Measurements from ENCODE around the gene ATXN10. TPM values are rescaled to one million over a fixed set of nuclear protein-coding genes. Genes with fewer than 3 reads are reported as not detected.

Gene ATXN10
- total and polyA plus RNA-seq, 2 experiments from 2014 or later = 99.0 to 163 TPM

GRCh38 chr22:45880716-45881523, 209.3 kb downstream of the ATXN10 start:
- Mint-ChIP-seq H3K4me1 (peaks cover 21% of the 10 kb centered on the region), H3K4me3 (peak overlapping the region; percentile 66), H3K27ac (no peak overlapping the region), H3K27me3 (ENCODE audit: insufficient read depth, low read depth, poor library complexity) (peaks cover 43% of the 10 kb centered on the region), H3K36me3 (ENCODE audit: low read depth) (no peaks in the 10 kb centered on the region), H3K9me3 (no peaks in the 10 kb centered on the region)
- Histone ChIP-seq H3K9me2 (ENCODE audit: insufficient read depth) (no peaks in the 10 kb centered on the region), H3K36me3 (ENCODE audit: insufficient read depth) (no peaks in the 10 kb centered on the region), H3K79me2 (replicated peaks; ENCODE audit: insufficient read depth) (no peaks in the 10 kb centered on the region), H3K4me1 (ENCODE audit: insufficient read depth) (peaks cover 9% of the 10 kb centered on the region; the same call in 1 of the 2 replicates), H4K20me1 (replicated peaks; ENCODE audit: insufficient read depth) (no peaks in the 10 kb centered on the region), H3K4me3 (no peak overlapping the region), H3K4me2 (peak overlapping the region; percentile 62), H3K27me3 (ENCODE audit: insufficient read depth) (no peaks in the 10 kb centered on the region), H3K27ac (ENCODE audit: low read depth) (no peak overlapping the region), H2AFZ (peak overlapping the region; percentile 76), H3F3A (replicated peaks; ENCODE audit: low read depth) (no peaks in the 10 kb centered on the region)
- peak; percentile 60 for DNase-seq (ENCODE audit: low spot score)
- peak; percentile 49 for ATAC-seq
- TF ChIP-seq EZH2 (IDR thresholded peaks at IDR 0.05; ENCODE audit: low read depth, unreplicated experiment) (no peak), JUNB (IDR thresholded peaks at IDR 0.05; ENCODE audit: unreplicated experiment) (no peak), EZH2phosphoT487 (IDR thresholded peaks at IDR 0.05; ENCODE audit: unreplicated experiment) (no peak), ZNF331 (CRISPR knock-in tag; IDR thresholded peaks at IDR 0.05; ENCODE audit: low read depth) (no peak), CTCF (conservative IDR thresholded peaks at IDR 0.05; ENCODE audit: low read depth in 2 of 2) (no peak), NANOG (IDR thresholded peaks at IDR 0.05; ENCODE audit: borderline replicate concordance) (no peak), STAT1 (IDR thresholded peaks at IDR 0.05; ENCODE audit: unreplicated experiment) (no peak), REST (IDR thresholded peaks at IDR 0.05; ENCODE audit: unreplicated experiment) (no peak), CREB1 (CRISPR knock-in tag; IDR thresholded peaks at IDR 0.05; ENCODE audit: low read depth) (no peak), ZNF114 (CRISPR knock-in tag; IDR thresholded peaks at IDR 0.05) (no peak), POLR2AphosphoS5 (IDR thresholded peaks at IDR 0.05; ENCODE audit: low read depth) (no peak)
- TF ChIP-seq, protein P1, sequence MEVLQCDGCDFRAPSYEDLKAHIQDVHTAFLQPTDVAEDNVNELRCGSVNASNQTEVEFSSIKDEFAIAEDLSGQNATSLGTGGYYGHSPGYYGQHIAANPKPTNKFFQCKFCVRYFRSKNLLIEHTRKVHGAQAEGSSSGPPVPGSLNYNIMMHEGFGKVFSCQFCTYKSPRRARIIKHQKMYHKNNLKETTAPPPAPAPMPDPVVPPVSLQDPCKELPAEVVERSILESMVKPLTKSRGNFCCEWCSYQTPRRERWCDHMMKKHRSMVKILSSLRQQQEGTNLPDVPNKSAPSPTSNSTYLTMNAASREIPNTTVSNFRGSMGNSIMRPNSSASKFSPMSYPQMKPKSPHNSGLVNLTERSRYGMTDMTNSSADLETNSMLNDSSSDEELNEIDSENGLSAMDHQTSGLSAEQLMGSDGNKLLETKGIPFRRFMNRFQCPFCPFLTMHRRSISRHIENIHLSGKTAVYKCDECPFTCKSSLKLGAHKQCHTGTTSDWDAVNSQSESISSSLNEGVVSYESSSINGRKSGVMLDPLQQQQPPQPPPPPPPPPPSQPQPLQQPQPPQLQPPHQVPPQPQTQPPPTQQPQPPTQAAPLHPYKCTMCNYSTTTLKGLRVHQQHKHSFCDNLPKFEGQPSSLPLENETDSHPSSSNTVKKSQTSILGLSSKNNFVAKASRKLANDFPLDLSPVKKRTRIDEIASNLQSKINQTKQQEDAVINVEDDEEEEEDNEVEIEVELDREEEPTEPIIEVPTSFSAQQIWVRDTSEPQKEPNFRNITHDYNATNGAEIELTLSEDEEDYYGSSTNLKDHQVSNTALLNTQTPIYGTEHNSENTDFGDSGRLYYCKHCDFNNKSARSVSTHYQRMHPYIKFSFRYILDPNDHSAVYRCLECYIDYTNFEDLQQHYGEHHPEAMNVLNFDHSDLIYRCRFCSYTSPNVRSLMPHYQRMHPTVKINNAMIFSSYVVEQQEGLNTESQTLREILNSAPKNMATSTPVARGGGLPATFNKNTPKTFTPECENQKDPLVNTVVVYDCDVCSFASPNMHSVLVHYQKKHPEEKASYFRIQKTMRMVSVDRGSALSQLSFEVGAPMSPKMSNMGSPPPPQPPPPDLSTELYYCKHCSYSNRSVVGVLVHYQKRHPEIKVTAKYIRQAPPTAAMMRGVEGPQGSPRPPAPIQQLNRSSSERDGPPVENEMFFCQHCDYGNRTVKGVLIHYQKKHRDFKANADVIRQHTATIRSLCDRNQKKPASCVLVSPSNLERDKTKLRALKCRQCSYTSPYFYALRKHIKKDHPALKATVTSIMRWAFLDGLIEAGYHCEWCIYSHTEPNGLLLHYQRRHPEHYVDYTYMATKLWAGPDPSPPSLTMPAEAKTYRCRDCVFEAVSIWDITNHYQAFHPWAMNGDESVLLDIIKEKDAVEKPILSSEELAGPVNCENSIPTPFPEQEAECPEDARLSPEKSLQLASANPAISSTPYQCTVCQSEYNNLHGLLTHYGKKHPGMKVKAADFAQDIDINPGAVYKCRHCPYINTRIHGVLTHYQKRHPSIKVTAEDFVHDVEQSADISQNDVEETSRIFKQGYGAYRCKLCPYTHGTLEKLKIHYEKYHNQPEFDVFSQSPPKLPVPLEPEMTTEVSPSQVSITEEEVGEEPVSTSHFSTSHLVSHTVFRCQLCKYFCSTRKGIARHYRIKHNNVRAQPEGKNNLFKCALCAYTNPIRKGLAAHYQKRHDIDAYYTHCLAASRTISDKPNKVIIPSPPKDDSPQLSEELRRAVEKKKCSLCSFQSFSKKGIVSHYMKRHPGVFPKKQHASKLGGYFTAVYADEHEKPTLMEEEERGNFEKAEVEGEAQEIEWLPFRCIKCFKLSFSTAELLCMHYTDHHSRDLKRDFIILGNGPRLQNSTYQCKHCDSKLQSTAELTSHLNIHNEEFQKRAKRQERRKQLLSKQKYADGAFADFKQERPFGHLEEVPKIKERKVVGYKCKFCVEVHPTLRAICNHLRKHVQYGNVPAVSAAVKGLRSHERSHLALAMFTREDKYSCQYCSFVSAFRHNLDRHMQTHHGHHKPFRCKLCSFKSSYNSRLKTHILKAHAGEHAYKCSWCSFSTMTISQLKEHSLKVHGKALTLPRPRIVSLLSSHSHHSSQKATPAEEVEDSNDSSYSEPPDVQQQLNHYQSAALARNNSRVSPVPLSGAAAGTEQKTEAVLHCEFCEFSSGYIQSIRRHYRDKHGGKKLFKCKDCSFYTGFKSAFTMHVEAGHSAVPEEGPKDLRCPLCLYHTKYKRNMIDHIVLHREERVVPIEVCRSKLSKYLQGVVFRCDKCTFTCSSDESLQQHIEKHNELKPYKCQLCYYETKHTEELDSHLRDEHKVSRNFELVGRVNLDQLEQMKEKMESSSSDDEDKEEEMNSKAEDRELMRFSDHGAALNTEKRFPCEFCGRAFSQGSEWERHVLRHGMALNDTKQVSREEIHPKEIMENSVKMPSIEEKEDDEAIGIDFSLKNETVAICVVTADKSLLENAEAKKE (CRISPR knock-in tag; IDR thresholded peaks at IDR 0.05) = no peak
- TF ChIP-seq, protein P2, sequence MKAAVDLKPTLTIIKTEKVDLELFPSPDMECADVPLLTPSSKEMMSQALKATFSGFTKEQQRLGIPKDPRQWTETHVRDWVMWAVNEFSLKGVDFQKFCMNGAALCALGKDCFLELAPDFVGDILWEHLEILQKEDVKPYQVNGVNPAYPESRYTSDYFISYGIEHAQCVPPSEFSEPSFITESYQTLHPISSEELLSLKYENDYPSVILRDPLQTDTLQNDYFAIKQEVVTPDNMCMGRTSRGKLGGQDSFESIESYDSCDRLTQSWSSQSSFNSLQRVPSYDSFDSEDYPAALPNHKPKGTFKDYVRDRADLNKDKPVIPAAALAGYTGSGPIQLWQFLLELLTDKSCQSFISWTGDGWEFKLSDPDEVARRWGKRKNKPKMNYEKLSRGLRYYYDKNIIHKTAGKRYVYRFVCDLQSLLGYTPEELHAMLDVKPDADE (IDR thresholded peaks at IDR 0.05) = no peak

All from GM23338 (cell line).